Thymus (tissue), 11 donors: ENCODE measurements around the gene FUCA1. TPM values are rescaled to one million over a fixed set of nuclear protein-coding genes. Genes with fewer than 3 reads are reported as not detected.
"Not testable (repeated sequence)": the region's sequence is repeated elsewhere in the genome, so short reads cannot be mapped to it uniquely, and the experiment has no call there.

Source experiments
- DNase-seq, 9 donors: peaks; one replicate each; pipeline ENCODE4 v3.0.0-alpha.2; 2013; ENCODE audit warnings: low spot score in 9 of 9, low read depth in 6 of 9, missing footprints in 1 of 9
- H3K27ac ChIP-seq, 2 donors: one replicate each; pipeline ENCODE4 v1.5.1; 2013; ENCODE audit warnings: control low read depth in 1 of 2, low read depth in 1 of 2, low read length in 1 of 2, mild to moderate bottlenecking in 1 of 2, moderate library complexity in 1 of 2
- H3K27me3 ChIP-seq, 2 donors: one replicate each; pipeline ENCODE4 v1.5.1; 2013; ENCODE audit warnings: low read length in 1 of 2; ENCODE audit not compliant: control insufficient read depth in 2 of 2, insufficient read depth in 1 of 2
- H3K36me3 ChIP-seq, 2 donors: one replicate each; pipeline ENCODE4 v1.5.1; 2013; ENCODE audit warnings: low read length in 1 of 2, mild to moderate bottlenecking in 1 of 2, moderate library complexity in 1 of 2; ENCODE audit not compliant: control insufficient read depth in 2 of 2, insufficient read depth in 2 of 2
- H3K4me1 ChIP-seq, 2 donors: one replicate each; pipeline ENCODE4 v1.5.1; 2013; ENCODE audit warnings: low read length in 2 of 2; ENCODE audit not compliant: control insufficient read depth in 2 of 2, insufficient read depth in 2 of 2
- H3K4me3 ChIP-seq, 2 donors: one replicate each; pipeline ENCODE4 v1.5.1; 2013; ENCODE audit warnings: low read length in 2 of 2, control low read depth in 1 of 2, mild to moderate bottlenecking in 1 of 2
- H3K9me3 ChIP-seq, 2 donors: one replicate each; pipeline ENCODE4 v1.5.1; 2013; ENCODE audit warnings: low read length in 1 of 2, mild to moderate bottlenecking in 1 of 2; ENCODE audit not compliant: control insufficient read depth in 2 of 2, insufficient read depth in 1 of 2
- WGBS: extraction: QIAGEN DNeasy Blood & Tissue Kit; methylation state at CpG from one replicate; pipeline ENCODE4 v1.1.7; 2013; 5-methylcytosine and 5-hydroxymethylcytosine counted together
- polyA plus RNA-seq: library from polyadenylated mRNA; stranded (reverse); fragments of 200-250 nt; gene quantifications from one replicate; pipeline ENCODE4 v1.2.3, GENCODE V29; 2013
- total RNA-seq: library from RNA; stranded (reverse); fragments of 120-200 nt; gene quantifications from one replicate; pipeline ENCODE4 v1.2.4, GENCODE V29; 2013
- donor health status: healthy.

The FUCA1 gene
- total and polyA plus RNA-seq, 2 donors = 25.9 to 39.5 TPM

GRCh38 chr1:23836037-23836436 is 32.1 kb downstream of the FUCA1 start:
- no peak for DNase-seq
- Histone ChIP-seq H3K27me3 (peaks cover 0 to 3% of the 10 kb centered on the region in 2 donors), H3K4me1 (peaks cover 0 to 8% of the 10 kb centered on the region in 2 donors), H3K4me3 (no peak overlapping the region), H3K36me3 (no peaks in the 10 kb centered on the region), H3K27ac (no peak overlapping the region), H3K9me3 (no peaks in the 10 kb centered on the region)
- 63% methylated on average over 3 of the region's 3 CpGs for WGBS

GRCh38 chr1:23834156-23834555 is 33.9 kb downstream of the FUCA1 start:
- H3K27ac ChIP-seq, H3K4me3 ChIP-seq, H3K9me3 ChIP-seq, H3K36me3 ChIP-seq, DNase-seq, H3K27me3 ChIP-seq, H3K4me1 ChIP-seq: not testable (repeated sequence)
- 92% methylated on average over 6 of the region's 6 CpGs for WGBS

- no peaks in the 10 kb centered on the region for H3K9me3 ChIP-seq
- H3K4me3 ChIP-seq = no peak overlapping the region
- DNase-seq = no peak
- H3K27me3 ChIP-seq = no peaks in the 10 kb centered on the region
- H3K4me1 ChIP-seq = peaks cover 2 to 12% of the 10 kb centered on the region in 2 donors
- no peak overlapping the region for H3K27ac ChIP-seq
- WGBS = 95% methylated on average over 1 of the region's 1 CpG
- no peaks in the 10 kb centered on the region for H3K36me3 ChIP-seq
Measured at GRCh38 chr1:23827717-23828116, 40.4 kb downstream of the FUCA1 start.

GRCh38 chr1:23826590-23826989 is 41.5 kb downstream of the FUCA1 start:
- not testable (repeated sequence) for H3K4me3 ChIP-seq, H3K9me3 ChIP-seq, DNase-seq, H3K27me3 ChIP-seq, H3K27ac ChIP-seq, H3K36me3 ChIP-seq
- 98% methylated on average over 13 of the region's 13 CpGs for WGBS
- H3K4me1 ChIP-seq = peaks cover 2 to 12% of the 10 kb centered on the region in 2 donors

- H3K9me3 ChIP-seq = no peaks in the 10 kb centered on the region
- H3K27me3 ChIP-seq = no peaks in the 10 kb centered on the region
- H3K36me3 ChIP-seq = no peaks in the 10 kb centered on the region
- peak overlapping the region; percentile 63 to 87 for H3K4me3 ChIP-seq
- peaks cover 2 to 12% of the 10 kb centered on the region in 2 donors for H3K4me1 ChIP-seq
- peak in 1 of 9 donors; percentile 28 for DNase-seq
- 70% methylated on average over 24 of the region's 24 CpGs for WGBS
- peak overlapping the region in 1 of 2 donors; percentile 59 for H3K27ac ChIP-seq
Measured at GRCh38 chr1:23825762-23826522, 42.1 kb downstream of the FUCA1 start.

GRCh38 chr1:23825076-23825761 is 42.9 kb downstream of the FUCA1 start, which contains the start of gene HMGCL:
Gene HMGCL, minus strand, starts transcription at chr1:23825429. Its CDS starts 14 bp downstream, at chr1:23825415.
- H3K36me3 ChIP-seq = peaks cover 0 to 1% of the 10 kb centered on the region in 2 donors
- peak; percentile 49 to 94 (median 82) for DNase-seq
- WGBS = under 1% methylated on average over 42 of the region's 42 CpGs
- no peaks in the 10 kb centered on the region for H3K9me3 ChIP-seq
- peak within 1 kb of the TSS; percentile 85 to 88 for H3K27ac ChIP-seq
- H3K4me3 ChIP-seq = peak within 1 kb of the TSS; percentile 63 to 87
- H3K4me1 ChIP-seq = peaks cover 2 to 12% of the 10 kb centered on the region in 2 donors
- H3K27me3 ChIP-seq = no peaks in the 10 kb centered on the region

- H3K36me3 ChIP-seq = peaks cover 0 to 5% of the 10 kb centered on the region in 2 donors
- peaks cover 2 to 12% of the 10 kb centered on the region in 2 donors for H3K4me1 ChIP-seq
- peak overlapping the region; percentile 85 to 88 for H3K27ac ChIP-seq
- 6% methylated on average over 8 of the region's 8 CpGs for WGBS
- no peaks in the 10 kb centered on the region for H3K9me3 ChIP-seq
- H3K4me3 ChIP-seq = peak overlapping the region; percentile 63 to 87
- DNase-seq = no peak
- H3K27me3 ChIP-seq = no peaks in the 10 kb centered on the region
Measured at GRCh38 chr1:23824711-23825075, 43.4 kb downstream of the FUCA1 start.

- Histone ChIP-seq H3K9me3 (no peaks in the 10 kb centered on the region), H3K36me3 (peaks cover 0 to 5% of the 10 kb centered on the region in 2 donors), H3K27ac (no peak overlapping the region), H3K4me3 (no peak overlapping the region), H3K4me1 (peaks cover 2 to 12% of the 10 kb centered on the region in 2 donors), H3K27me3 (no peaks in the 10 kb centered on the region)
- 96% methylated on average over 7 of the region's 7 CpGs for WGBS
- no peak for DNase-seq
Measured at GRCh38 chr1:23823767-23824166, 44.3 kb downstream of the FUCA1 start.

GRCh38 chr1:23817633-23818032 is 50.5 kb downstream of the FUCA1 start:
- Histone ChIP-seq H3K4me3 (no peak overlapping the region), H3K27me3 (no peaks in the 10 kb centered on the region), H3K36me3 (peaks cover 36 to 45% of the 10 kb centered on the region in 2 donors), H3K4me1 (no peaks in the 10 kb centered on the region), H3K27ac (no peak overlapping the region), H3K9me3 (no peaks in the 10 kb centered on the region)
- DNase-seq = no peak
- WGBS = 97% methylated on average over 3 of the region's 3 CpGs
